ENCODE data around the gene TRIO.

GRCh38 chr5:14417276-14417730 is 274.2 kb downstream of the TRIO start:
- TF ChIP-seq EZH2 (IDR thresholded peaks at IDR 0.05) (no peak), POLR2AphosphoS5 (IDR thresholded peaks at IDR 0.05; ENCODE audit: borderline replicate concordance, low read depth, low read length) (no peak)
